Naive thymus-derived CD4-positive, alpha-beta T cell (primary cell): ENCODE data around the gene PSD4. TPM values are rescaled to one million over a fixed set of nuclear protein-coding genes. Genes with fewer than 3 reads are reported as not detected.
A peak's percentile ranks its signal among the peaks of the same experiment; 100 is the strongest.

ENCODE experiments used
- ATAC-seq: fragments of 150-1000 bp; cut with Tn5 transposase; 2 replicates; pipeline ENCODE4 v1.10.0; 2021; ENCODE audit warnings: mild to moderate bottlenecking, moderate library complexity
- CTCF ChIA-PET: fragments of 350-600 bp; sonication (Branson Sonifier 250); formaldehyde crosslinking; loops from one replicate; lab custom pipeline; 2021; ENCODE audit warnings: antibody characterized with exemption; lab: Charles Lee
- POLR2A ChIA-PET: fragments of 350-600 bp; sonication (Branson Sonifier 250); formaldehyde crosslinking; loops from one replicate; lab custom pipeline; 2021; ENCODE audit warnings: antibody characterized with exemption, inconsistent platforms; lab: Charles Lee
- DNase-seq, 9 donors: peaks; one replicate each; pipeline versions ENCODE4 v3.0.0 to v3.0.0-alpha.2; 2020 to 2022; ENCODE audit warnings: mixed read lengths in 1 of 9
- H3K27ac ChIP-seq: one replicate; pipeline ENCODE4 v1.7.0; 2013; ENCODE audit warnings: mild to moderate bottlenecking, low read depth, low read length, moderate library complexity
- H3K27me3 ChIP-seq, 2 donors: one replicate each; pipeline ENCODE4 v1.7.0; 2013; ENCODE audit warnings: low read length in 2 of 2, mild to moderate bottlenecking in 2 of 2, moderate library complexity in 2 of 2; ENCODE audit not compliant: control insufficient read depth in 2 of 2, insufficient read depth in 2 of 2
- H3K36me3 ChIP-seq, 3 experiments: 1 replicate in 2 of 3; 2 replicates in 1 of 3; pipeline ENCODE4 v1.7.0; 2013; ENCODE audit warnings: low read length in 3 of 3, mild to moderate bottlenecking in 3 of 3, moderate library complexity in 1 of 3; ENCODE audit not compliant: insufficient read depth in 3 of 3, control insufficient read depth in 2 of 3
- H3K4me1 ChIP-seq, 2 donors: one replicate each; pipeline ENCODE4 v1.7.0; 2013; ENCODE audit warnings: low read length in 2 of 2, mild to moderate bottlenecking in 2 of 2, moderate library complexity in 1 of 2; ENCODE audit not compliant: control insufficient read depth in 2 of 2, insufficient read depth in 2 of 2
- H3K4me3 ChIP-seq: 2 replicates; pipeline ENCODE4 v1.7.0; 2013; ENCODE audit warnings: mild to moderate bottlenecking, low read length
- H3K9me3 ChIP-seq, 3 experiments: 1 replicate in 2 of 3; 2 replicates in 1 of 3; pipeline ENCODE4 v1.7.0; 2013; ENCODE audit warnings: low read length in 3 of 3; ENCODE audit not compliant: control insufficient read depth in 2 of 3
- H3K27ac Mint-ChIP-seq, 9 donors: one replicate each; pipeline ENCODE4 v1.8.0; 2020 to 2022; ENCODE audit warnings: mixed read lengths in 9 of 9, mild to moderate bottlenecking in 8 of 9, moderate library complexity in 5 of 9, inconsistent platforms in 2 of 9
- H3K27me3 Mint-ChIP-seq, 5 donors: one replicate each; pipeline ENCODE4 v1.8.0; 2021 to 2022; ENCODE audit warnings: mixed read lengths in 5 of 5, mild to moderate bottlenecking in 1 of 5
- H3K36me3 Mint-ChIP-seq, 5 donors: one replicate each; pipeline ENCODE4 v1.8.0; 2020 to 2022; ENCODE audit warnings: mixed read lengths in 5 of 5, mild to moderate bottlenecking in 3 of 5, inconsistent platforms in 1 of 5
- H3K4me1 Mint-ChIP-seq, 7 donors: one replicate each; pipeline ENCODE4 v1.8.0; 2020 to 2022; ENCODE audit warnings: mixed read lengths in 7 of 7, mild to moderate bottlenecking in 3 of 7, inconsistent platforms in 1 of 7
- H3K4me3 Mint-ChIP-seq, 10 donors: one replicate each; pipeline ENCODE4 v1.8.0; 2020 to 2022; ENCODE audit warnings: mild to moderate bottlenecking in 10 of 10, mixed read lengths in 10 of 10, moderate library complexity in 6 of 10, inconsistent platforms in 2 of 10
- H3K9me3 Mint-ChIP-seq, 11 donors: one replicate each; pipeline ENCODE4 v1.8.0; 2020 to 2022; ENCODE audit warnings: mixed read lengths in 11 of 11, mild to moderate bottlenecking in 4 of 11, inconsistent platforms in 1 of 11, moderate library complexity in 1 of 11
- intact Hi-C, 2 donors: fragments of 100-400 bp; cut with micrococcal nuclease; formaldehyde crosslinking; loops; one replicate each; pipeline ENCODE4 v1.15.1; 2023
- polyA plus RNA-seq, 2 donors: library from polyadenylated mRNA; unstranded; fragments of 300-500 nt; fragmentation: Illumina TruSeq; gene quantifications; one replicate each; pipeline ENCODE4 v1.2.3, GENCODE V29; 2021
- total RNA-seq, 6 experiments: library from RNA in 5 of 6; stranded (reverse) in 5 of 6; gene quantifications; 1 replicate in 5 of 6; 2 replicates in 1 of 6; pipeline ENCODE4 v1.2.3 and lab custom pipeline; 2021 to 2026

Gene PSD4
- total and polyA plus RNA-seq, 7 experiments from 2014 or later = 28.0 to 399 (median 112) TPM

GRCh38 chr2:113215056-113215455, 41.3 kb downstream of the PSD4 start:
- Mint-ChIP-seq H3K4me3 (no peak overlapping the region), H3K27me3 (peaks cover 0 to 4% (median 0%) of the 10 kb centered on the region in 5 donors), H3K27ac (peak overlapping the region in 1 of 9 donors; percentile 59), H3K36me3 (no peaks in the 10 kb centered on the region), H3K4me1 (peaks cover 19 to 34% (median 23%) of the 10 kb centered on the region in 7 donors), H3K9me3 (peaks cover 0 to 2% (median 0%) of the 10 kb centered on the region in 11 donors)
- peaks cover 0 to 9% of the 10 kb centered on the region in 2 donors for H3K4me1 ChIP-seq
- H3K4me3 ChIP-seq = no peak overlapping the region
- no peak for ATAC-seq
- no peaks in the 10 kb centered on the region for H3K27me3 ChIP-seq
- intact Hi-C loops = no loop called here
- DNase-seq = no peak
- ChIA-PET CTCF (no interaction called here), POLR2A (no interaction called here)
- no peak overlapping the region for H3K27ac ChIP-seq
- H3K9me3 ChIP-seq = no peaks in the 10 kb centered on the region
- no peaks in the 10 kb centered on the region for H3K36me3 ChIP-seq

DNA sequence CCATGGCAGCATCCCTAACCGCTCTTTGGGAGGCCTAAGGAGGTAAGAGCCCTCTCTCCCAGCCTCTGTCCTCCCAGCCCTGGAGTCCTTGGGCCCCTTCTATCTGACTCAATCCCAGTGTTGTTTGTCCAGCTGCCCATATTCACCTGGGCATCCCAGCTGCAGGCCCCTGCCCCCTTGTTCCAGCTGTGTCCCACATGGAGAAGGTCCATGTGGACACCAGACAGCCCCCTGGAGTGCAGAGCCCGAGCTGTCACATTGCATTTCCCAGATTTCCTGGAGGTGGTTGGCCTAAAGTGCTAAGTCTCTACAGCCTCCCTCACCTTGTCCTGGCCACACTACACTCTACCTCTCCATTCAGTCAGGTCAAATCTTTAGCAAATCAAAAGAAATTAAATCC, 42.5 kb downstream of the PSD4 start:
- DNase-seq (no peak), ATAC-seq (no peak)
- Histone ChIP-seq H3K9me3 (no peaks in the 10 kb centered on the region), H3K27ac (no peak overlapping the region), H3K4me1 (peaks cover 0 to 9% of the 10 kb centered on the region in 2 donors), H3K36me3 (no peaks in the 10 kb centered on the region), H3K4me3 (no peak overlapping the region), H3K27me3 (no peaks in the 10 kb centered on the region)
- ChIA-PET CTCF (interaction anchor here (1.1 kb wide), 1 partner anchor 154 kb away, joined by 3 read pairs; no protein-coding TSS in a partner anchor), POLR2A (interaction anchor here (1.0 kb wide), 1 partner anchor 10 kb away, joined by 3 read pairs; no protein-coding TSS in a partner anchor)
- H3K36me3 Mint-ChIP-seq = no peaks in the 10 kb centered on the region
- peaks cover 0 to 2% (median 0%) of the 10 kb centered on the region in 11 donors for H3K9me3 Mint-ChIP-seq
- intact Hi-C loops = no loop called here
- peaks cover 0 to 4% (median 0%) of the 10 kb centered on the region in 5 donors for H3K27me3 Mint-ChIP-seq
- no peak overlapping the region for H3K27ac Mint-ChIP-seq
- no peak overlapping the region for H3K4me3 Mint-ChIP-seq
- peaks cover 19 to 33% (median 23%) of the 10 kb centered on the region in 7 donors for H3K4me1 Mint-ChIP-seq

- CTCF ChIA-PET = interaction anchor here (1.1 to 1.5 kb wide), 2 partner anchors 79 to 153 kb away, joined by 3 to 4 read pairs; no protein-coding TSS in a partner anchor
- Histone ChIP-seq H3K27me3 (no peaks in the 10 kb centered on the region), H3K9me3 (no peaks in the 10 kb centered on the region), H3K4me1 (peaks cover 0 to 9% of the 10 kb centered on the region in 2 donors), H3K36me3 (no peaks in the 10 kb centered on the region), H3K27ac (no peak overlapping the region), H3K4me3 (no peak overlapping the region)
- H3K27me3 Mint-ChIP-seq = peaks cover 0 to 6% (median 0%) of the 10 kb centered on the region in 5 donors
- no peak for ATAC-seq
- H3K27ac Mint-ChIP-seq = peak overlapping the region in 2 of 9 donors; percentile 55 to 82
- H3K9me3 Mint-ChIP-seq = peaks cover 0 to 2% (median 0%) of the 10 kb centered on the region in 11 donors
- peaks cover 19 to 31% (median 23%) of the 10 kb centered on the region in 7 donors for H3K4me1 Mint-ChIP-seq
- H3K4me3 Mint-ChIP-seq = peak overlapping the region in 2 of 10 donors; percentile 44 to 49
- no peaks in the 10 kb centered on the region for H3K36me3 Mint-ChIP-seq
- no peak for DNase-seq
- intact Hi-C loops = no loop called here
- POLR2A ChIA-PET = interaction anchor here (0.6 to 1.0 kb wide), 2 partner anchors 10 to 12 kb away, joined by 3 read pairs; no protein-coding TSS in a partner anchor
These were observed 43.2 kb downstream of the PSD4 start for GRCh38 chr2:113216891-113217454.

GRCh38 chr2:113217455-113218282, 43.9 kb downstream of the PSD4 start:
- Mint-ChIP-seq H3K27ac (peak overlapping the region in 3 of 9 donors; percentile 40 to 82 (median 55)), H3K9me3 (peaks cover 0 to 2% (median 0%) of the 10 kb centered on the region in 11 donors), H3K4me1 (peaks cover 19 to 29% (median 23%) of the 10 kb centered on the region in 7 donors), H3K27me3 (peaks cover 0 to 2% (median 0%) of the 10 kb centered on the region in 5 donors), H3K36me3 (no peaks in the 10 kb centered on the region), H3K4me3 (peak overlapping the region in 5 of 10 donors; percentile 20 to 56 (median 44))
- Histone ChIP-seq H3K36me3 (no peaks in the 10 kb centered on the region), H3K27me3 (no peaks in the 10 kb centered on the region), H3K9me3 (no peaks in the 10 kb centered on the region), H3K4me1 (peaks cover 0 to 9% of the 10 kb centered on the region in 2 donors), H3K27ac (no peak overlapping the region), H3K4me3 (no peak overlapping the region)
- ChIA-PET CTCF (interaction anchor here (1.5 kb wide), 1 partner anchor 79 kb away, joined by 4 read pairs; no protein-coding TSS in a partner anchor), POLR2A (no interaction called here)
- intact Hi-C loops = no loop called here
- peak; percentile 18 for ATAC-seq
- DNase-seq = no peak

- ChIA-PET CTCF (interaction anchor here (1.5 kb wide), 1 partner anchor 80 kb away, joined by 4 read pairs; no protein-coding TSS in a partner anchor), POLR2A (no interaction called here)
- Histone ChIP-seq H3K27me3 (no peaks in the 10 kb centered on the region), H3K27ac (no peak overlapping the region), H3K4me3 (no peak overlapping the region), H3K4me1 (peaks cover 0 to 9% of the 10 kb centered on the region in 2 donors), H3K36me3 (no peaks in the 10 kb centered on the region), H3K9me3 (no peaks in the 10 kb centered on the region)
- no peaks in the 10 kb centered on the region for H3K9me3 Mint-ChIP-seq
- H3K4me3 Mint-ChIP-seq = peak overlapping the region in 2 of 10 donors; percentile 29 to 56
- peak overlapping the region in 3 of 9 donors; percentile 13 to 46 (median 28) for H3K27ac Mint-ChIP-seq
- DNase-seq (no peak), ATAC-seq (peak; percentile 79)
- intact Hi-C loops = no loop called here
- no peaks in the 10 kb centered on the region for H3K36me3 Mint-ChIP-seq
- peaks cover 0 to 2% (median 0%) of the 10 kb centered on the region in 5 donors for H3K27me3 Mint-ChIP-seq
- peaks cover 19 to 27% (median 23%) of the 10 kb centered on the region in 7 donors for H3K4me1 Mint-ChIP-seq
These were observed 44.7 kb downstream of the PSD4 start for GRCh38 chr2:113218283-113219091.

DNA sequence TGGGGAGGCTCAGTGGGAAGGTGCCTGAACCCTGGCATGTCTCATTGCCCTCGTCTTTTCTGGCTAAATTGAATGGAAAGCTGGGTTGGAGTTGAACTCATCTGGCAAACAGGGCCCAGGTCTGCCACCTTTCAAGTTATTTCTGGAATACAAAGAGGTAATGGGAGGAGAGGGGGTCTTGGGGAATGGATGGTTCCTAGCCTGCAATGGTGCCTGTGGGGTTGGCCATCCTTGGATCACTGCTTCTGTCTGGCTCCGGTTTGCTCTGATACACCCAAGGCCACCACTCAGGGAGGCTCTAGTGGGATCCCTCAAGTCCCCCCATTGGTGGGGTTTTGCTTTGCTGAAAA, 45.3 kb downstream of the PSD4 start:
- no peaks in the 10 kb centered on the region for H3K9me3 Mint-ChIP-seq
- ChIA-PET POLR2A (no interaction called here), CTCF (no interaction called here)
- H3K4me3 ChIP-seq = no peak overlapping the region
- no peak overlapping the region for H3K27ac ChIP-seq
- H3K27ac Mint-ChIP-seq = peak overlapping the region in 1 of 9 donors; percentile 46
- intact Hi-C loops = no loop called here
- H3K4me1 ChIP-seq = peaks cover 0 to 9% of the 10 kb centered on the region in 2 donors
- no peak overlapping the region for H3K4me3 Mint-ChIP-seq
- ATAC-seq (no peak), DNase-seq (no peak)
- H3K27me3 ChIP-seq = no peaks in the 10 kb centered on the region
- H3K36me3 ChIP-seq = no peaks in the 10 kb centered on the region
- H3K4me1 Mint-ChIP-seq = peaks cover 19 to 27% (median 23%) of the 10 kb centered on the region in 7 donors
- H3K36me3 Mint-ChIP-seq = no peaks in the 10 kb centered on the region
- H3K27me3 Mint-ChIP-seq = peaks cover 0 to 2% (median 0%) of the 10 kb centered on the region in 5 donors
- H3K9me3 ChIP-seq = no peaks in the 10 kb centered on the region
